ENCODE results near the gene TNNC1.

GRCh38 chr3:52452126-52452525, 1.7 kb downstream of the TNNC1 start:
- TF ChIP-seq POLR2AphosphoS5 (IDR thresholded peaks at IDR 0.05; ENCODE audit: low read depth, low read length): no peak
- TF ChIP-seq POLR2A (IDR thresholded peaks at IDR 0.05; ENCODE audit: low read depth, low read length): no peak
